WTC11 (cell line): ENCODE results near the gene RECQL5. TPM values are rescaled to one million over a fixed set of nuclear protein-coding genes. Genes with fewer than 3 reads are reported as not detected.

Experiments
- ATAC-seq: fragments of 200-7000 bp; cut with Tn5 transposase; 2 replicates; pipeline ENCODE4 v1.10.0; 2021; ENCODE audit warnings: mild to moderate bottlenecking, moderate library complexity
- CTCF ChIA-PET: fragments of 300-600 bp; sonication (Branson Sonifier 250); formaldehyde crosslinking; loops from one replicate; lab custom pipeline; 2021; ENCODE audit warnings: antibody characterized with exemption; lab: Charles Lee
- POLR2A ChIA-PET: fragments of 350-600 bp; sonication (Branson Sonifier 250); formaldehyde crosslinking; loops from one replicate; lab custom pipeline; 2021; ENCODE audit warnings: antibody characterized with exemption; lab: Charles Lee
- DNase-seq: peaks from one replicate; pipeline ENCODE4 v3.0.0; 2021; ENCODE audit warnings: low spot score
- H3K27ac Mint-ChIP-seq: 2 replicates; pipeline ENCODE4 v1.8.0; 2021; ENCODE audit warnings: mixed read lengths
- H3K27me3 Mint-ChIP-seq: 2 replicates; pipeline ENCODE4 v1.8.0; 2021; ENCODE audit warnings: low read depth, mild to moderate bottlenecking, moderate library complexity, mixed read lengths
- H3K36me3 Mint-ChIP-seq: 2 replicates; pipeline ENCODE4 v1.8.0; 2021; ENCODE audit warnings: mixed read lengths
- H3K4me1 Mint-ChIP-seq: 2 replicates; pipeline ENCODE4 v1.8.0; 2022; ENCODE audit warnings: mixed read lengths
- H3K4me3 Mint-ChIP-seq: 2 replicates; pipeline ENCODE4 v1.8.0; 2021; ENCODE audit warnings: mild to moderate bottlenecking, moderate library complexity, mixed read lengths
- H3K9me3 Mint-ChIP-seq: 2 replicates; pipeline ENCODE4 v1.8.0; 2021; ENCODE audit warnings: mixed read lengths
- CBFB ChIP-seq: sonication (generic); formaldehyde crosslinking; IDR thresholded peaks from 2 replicates; pipeline ENCODE4 v1.8.1; 2022; ENCODE audit warnings: mild to moderate bottlenecking, low read depth, missing genetic modification reagents
- CREB1 ChIP-seq: sonication (generic); formaldehyde crosslinking; IDR thresholded peaks from 2 replicates; pipeline ENCODE4 v1.8.0; 2023; ENCODE audit warnings: mild to moderate bottlenecking, missing genetic modification reagents
- HMGA2 ChIP-seq: fragments of 250-450 bp; sonication (Bioruptor Pico); IDR thresholded peaks from 2 replicates; pipeline ENCODE4 v1.4.0; 2021; ENCODE audit warnings: mild to moderate bottlenecking, moderate library complexity
- HMGXB4 ChIP-seq: sonication (generic); formaldehyde crosslinking; IDR thresholded peaks from 2 replicates; pipeline ENCODE4 v1.8.1; 2023; ENCODE audit warnings: mild to moderate bottlenecking, moderate library complexity, missing genetic modification reagents
- KAT7 ChIP-seq: sonication (generic); formaldehyde crosslinking; IDR thresholded peaks from 2 replicates; pipeline ENCODE4 v1.8.1; 2023; ENCODE audit warnings: missing genetic modification reagents, mild to moderate bottlenecking, borderline replicate concordance
- NFATC4 ChIP-seq: fragments of 250-450 bp; sonication (Bioruptor Pico); IDR thresholded peaks from 2 replicates; pipeline ENCODE4 v1.9.0; 2021; ENCODE audit warnings: mild to moderate bottlenecking
- NFE2L1 ChIP-seq: sonication (generic); formaldehyde crosslinking; IDR thresholded peaks from 2 replicates; pipeline ENCODE4 v1.8.1; 2023; ENCODE audit warnings: missing genetic modification reagents
- NFYB ChIP-seq: sonication (generic); formaldehyde crosslinking; conservative IDR thresholded peaks from 2 replicates; pipeline ENCODE4 v1.8.0; 2022; ENCODE audit warnings: low read depth, missing genetic modification reagents
- OVOL2 ChIP-seq: fragments of 250-450 bp; sonication (Bioruptor Pico); IDR thresholded peaks from 2 replicates; pipeline ENCODE4 v1.9.0; 2021; ENCODE audit warnings: mild to moderate bottlenecking, borderline replicate concordance
- RELA ChIP-seq: sonication (generic); formaldehyde crosslinking; IDR thresholded peaks from 2 replicates; pipeline ENCODE4 v1.8.1; 2022; ENCODE audit warnings: missing genetic modification reagents, mild to moderate bottlenecking, borderline replicate concordance
- RORB ChIP-seq: fragments of 250-450 bp; sonication (Bioruptor Pico); IDR thresholded peaks from 2 replicates; pipeline ENCODE4 v1.9.0; 2021; ENCODE audit warnings: mild to moderate bottlenecking
- SOX15 ChIP-seq: fragments of 250-450 bp; sonication (Bioruptor Pico); IDR thresholded peaks from 2 replicates; pipeline ENCODE4 v1.9.0; 2021; ENCODE audit warnings: mild to moderate bottlenecking
- TCF7 ChIP-seq: sonication (generic); formaldehyde crosslinking; IDR thresholded peaks from 2 replicates; pipeline ENCODE4 v1.8.0; 2022; ENCODE audit warnings: mild to moderate bottlenecking, low read depth, missing genetic modification reagents, moderate library complexity
- ZMAT4 ChIP-seq: fragments of 250-450 bp; sonication (Bioruptor Pico); IDR thresholded peaks from 2 replicates; pipeline ENCODE4 v1.9.0; 2021; ENCODE audit warnings: mild to moderate bottlenecking
- ZNF219 ChIP-seq: sonication (generic); formaldehyde crosslinking; IDR thresholded peaks from 2 replicates; pipeline ENCODE4 v1.8.0; 2023; ENCODE audit warnings: missing genetic modification reagents, mild to moderate bottlenecking, borderline replicate concordance
- ZNF512 ChIP-seq: sonication (generic); formaldehyde crosslinking; IDR thresholded peaks from 2 replicates; pipeline ENCODE4 v1.8.1; 2022; ENCODE audit warnings: missing genetic modification reagents, borderline replicate concordance
- total RNA-seq: library from RNA; stranded (reverse); gene quantifications from 3 replicates; pipeline ENCODE4 v1.2.3, GENCODE V29; 2021
- TF ChIP-seq, protein P1 (sequence below): sonication (generic); formaldehyde crosslinking; IDR thresholded peaks from 2 replicates; pipeline ENCODE4 v1.8.0; 2022; ENCODE audit warnings: mild to moderate bottlenecking, missing genetic modification reagents
- TF ChIP-seq, protein P2 (sequence below): sonication (generic); formaldehyde crosslinking; IDR thresholded peaks from 2 replicates; pipeline ENCODE4 v1.8.1; 2023; ENCODE audit warnings: mild to moderate bottlenecking, missing genetic modification reagents, borderline replicate concordance
- TF ChIP-seq, protein P3 (sequence below): sonication (generic); formaldehyde crosslinking; IDR thresholded peaks from 2 replicates; pipeline ENCODE4 v1.8.1; 2022; ENCODE audit warnings: mild to moderate bottlenecking, moderate library complexity, missing genetic modification reagents
- TF ChIP-seq, protein P4 (sequence below): sonication (generic); formaldehyde crosslinking; IDR thresholded peaks from 2 replicates; pipeline ENCODE4 v1.8.1; 2022; ENCODE audit warnings: mild to moderate bottlenecking, missing genetic modification reagents, moderate library complexity, borderline replicate concordance

RECQL5 gene
- total RNA-seq, 1 experiment from 2014 or later = 51.0 TPM

- no peak for ATAC-seq
- no peaks in the 10 kb centered on the region for H3K9me3 Mint-ChIP-seq
- CTCF ChIA-PET = interaction anchor here (1.6 to 5.7 kb wide), 4 partner anchors 13 to 108 kb away, joined by 4 to 37 read pairs (median 6); no protein-coding TSS in a partner anchor
- H3K27ac Mint-ChIP-seq = 0 out of 2 replicates have a peak overlapping the region, but pooled peaks have one; percentile 32
- TF ChIP-seq RELA (CRISPR knock-in tag) = no peak
- no peak for TF ChIP-seq HMGA2 (CRISPR knock-in tag)
- no peak for TF ChIP-seq ZMAT4 (CRISPR knock-in tag)
- TF ChIP-seq HMGXB4 (CRISPR knock-in tag) = no peak
- no peak for TF ChIP-seq CREB1
- TF ChIP-seq OVOL2 (CRISPR knock-in tag) = no peak
- TF ChIP-seq, protein P1, sequence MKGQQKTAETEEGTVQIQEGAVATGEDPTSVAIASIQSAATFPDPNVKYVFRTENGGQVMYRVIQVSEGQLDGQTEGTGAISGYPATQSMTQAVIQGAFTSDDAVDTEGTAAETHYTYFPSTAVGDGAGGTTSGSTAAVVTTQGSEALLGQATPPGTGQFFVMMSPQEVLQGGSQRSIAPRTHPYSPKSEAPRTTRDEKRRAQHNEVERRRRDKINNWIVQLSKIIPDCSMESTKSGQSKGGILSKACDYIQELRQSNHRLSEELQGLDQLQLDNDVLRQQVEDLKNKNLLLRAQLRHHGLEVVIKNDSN (CRISPR knock-in tag) = no peak
- TF ChIP-seq NFYB = no peak
- TF ChIP-seq, protein P2, sequence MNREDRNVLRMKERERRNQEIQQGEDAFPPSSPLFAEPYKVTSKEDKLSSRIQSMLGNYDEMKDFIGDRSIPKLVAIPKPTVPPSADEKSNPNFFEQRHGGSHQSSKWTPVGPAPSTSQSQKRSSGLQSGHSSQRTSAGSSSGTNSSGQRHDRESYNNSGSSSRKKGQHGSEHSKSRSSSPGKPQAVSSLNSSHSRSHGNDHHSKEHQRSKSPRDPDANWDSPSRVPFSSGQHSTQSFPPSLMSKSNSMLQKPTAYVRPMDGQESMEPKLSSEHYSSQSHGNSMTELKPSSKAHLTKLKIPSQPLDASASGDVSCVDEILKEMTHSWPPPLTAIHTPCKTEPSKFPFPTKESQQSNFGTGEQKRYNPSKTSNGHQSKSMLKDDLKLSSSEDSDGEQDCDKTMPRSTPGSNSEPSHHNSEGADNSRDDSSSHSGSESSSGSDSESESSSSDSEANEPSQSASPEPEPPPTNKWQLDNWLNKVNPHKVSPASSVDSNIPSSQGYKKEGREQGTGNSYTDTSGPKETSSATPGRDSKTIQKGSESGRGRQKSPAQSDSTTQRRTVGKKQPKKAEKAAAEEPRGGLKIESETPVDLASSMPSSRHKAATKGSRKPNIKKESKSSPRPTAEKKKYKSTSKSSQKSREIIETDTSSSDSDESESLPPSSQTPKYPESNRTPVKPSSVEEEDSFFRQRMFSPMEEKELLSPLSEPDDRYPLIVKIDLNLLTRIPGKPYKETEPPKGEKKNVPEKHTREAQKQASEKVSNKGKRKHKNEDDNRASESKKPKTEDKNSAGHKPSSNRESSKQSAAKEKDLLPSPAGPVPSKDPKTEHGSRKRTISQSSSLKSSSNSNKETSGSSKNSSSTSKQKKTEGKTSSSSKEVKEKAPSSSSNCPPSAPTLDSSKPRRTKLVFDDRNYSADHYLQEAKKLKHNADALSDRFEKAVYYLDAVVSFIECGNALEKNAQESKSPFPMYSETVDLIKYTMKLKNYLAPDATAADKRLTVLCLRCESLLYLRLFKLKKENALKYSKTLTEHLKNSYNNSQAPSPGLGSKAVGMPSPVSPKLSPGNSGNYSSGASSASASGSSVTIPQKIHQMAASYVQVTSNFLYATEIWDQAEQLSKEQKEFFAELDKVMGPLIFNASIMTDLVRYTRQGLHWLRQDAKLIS (CRISPR knock-in tag) = no peak
- TF ChIP-seq ZNF219 (CRISPR knock-in tag) = no peak
- TF ChIP-seq, all 79 proteins: peak for 0
- POLR2A ChIA-PET = no interaction called here
- Mint-ChIP-seq H3K4me3 (no peak overlapping the region), H3K27me3 (no peaks in the 10 kb centered on the region), H3K36me3 (no peaks in the 10 kb centered on the region), H3K4me1 (peaks cover 18% of the 10 kb centered on the region)
- no peak for DNase-seq
These were observed 27.0 kb downstream of the RECQL5 start for GRCh38 chr17:75639771-75640555.

- TF ChIP-seq TCF7 = no peak
- no peak for TF ChIP-seq ZNF512
- no peak for TF ChIP-seq NFE2L1 (CRISPR knock-in tag)
- TF ChIP-seq SOX15 (CRISPR knock-in tag) = no peak
- TF ChIP-seq NFATC4 (CRISPR knock-in tag) = no peak
- TF ChIP-seq, protein P3, sequence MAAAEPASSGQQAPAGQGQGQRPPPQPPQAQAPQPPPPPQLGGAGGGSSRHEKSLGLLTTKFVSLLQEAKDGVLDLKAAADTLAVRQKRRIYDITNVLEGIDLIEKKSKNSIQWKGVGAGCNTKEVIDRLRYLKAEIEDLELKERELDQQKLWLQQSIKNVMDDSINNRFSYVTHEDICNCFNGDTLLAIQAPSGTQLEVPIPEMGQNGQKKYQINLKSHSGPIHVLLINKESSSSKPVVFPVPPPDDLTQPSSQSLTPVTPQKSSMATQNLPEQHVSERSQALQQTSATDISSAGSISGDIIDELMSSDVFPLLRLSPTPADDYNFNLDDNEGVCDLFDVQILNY (CRISPR knock-in tag) = no peak
- no peak for TF ChIP-seq HMGXB4 (CRISPR knock-in tag)
- TF ChIP-seq, protein P4, sequence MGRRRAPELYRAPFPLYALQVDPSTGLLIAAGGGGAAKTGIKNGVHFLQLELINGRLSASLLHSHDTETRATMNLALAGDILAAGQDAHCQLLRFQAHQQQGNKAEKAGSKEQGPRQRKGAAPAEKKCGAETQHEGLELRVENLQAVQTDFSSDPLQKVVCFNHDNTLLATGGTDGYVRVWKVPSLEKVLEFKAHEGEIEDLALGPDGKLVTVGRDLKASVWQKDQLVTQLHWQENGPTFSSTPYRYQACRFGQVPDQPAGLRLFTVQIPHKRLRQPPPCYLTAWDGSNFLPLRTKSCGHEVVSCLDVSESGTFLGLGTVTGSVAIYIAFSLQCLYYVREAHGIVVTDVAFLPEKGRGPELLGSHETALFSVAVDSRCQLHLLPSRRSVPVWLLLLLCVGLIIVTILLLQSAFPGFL = no peak
- TF ChIP-seq KAT7 (CRISPR knock-in tag) = no peak
- TF ChIP-seq CBFB (CRISPR knock-in tag) = no peak
- TF ChIP-seq RORB (CRISPR knock-in tag) = no peak
- no peak for TF ChIP-seq ZNF219 (CRISPR knock-in tag)
- TF ChIP-seq, all 79 proteins: peak for 0
- Mint-ChIP-seq H3K36me3 (no peaks in the 10 kb centered on the region), H3K4me3 (no peak overlapping the region), H3K27ac (no peak overlapping the region), H3K9me3 (no peaks in the 10 kb centered on the region), H3K27me3 (no peaks in the 10 kb centered on the region), H3K4me1 (peaks cover 18% of the 10 kb centered on the region)
- ATAC-seq (no peak), DNase-seq (no peak)
- ChIA-PET CTCF (interaction anchor here (1.4 to 11.9 kb wide), 4 partner anchors 13 to 108 kb away, joined by 4 to 456 read pairs (median 4); a partner anchor contains a TSS), POLR2A (no interaction called here)
These were observed 27.6 kb downstream of the RECQL5 start for GRCh38 chr17:75639327-75639726.
